OCI-M2 (cell line): ENCODE results near the gene TNFSF9.
"Not testable (repeated sequence)": the region's sequence is repeated elsewhere in the genome, so short reads cannot be mapped to it uniquely, and the experiment has no call there.

ENCODE experiments used
- DNase-seq: peaks from one replicate; lab custom pipeline; 2025; ENCODE audit not compliant: unreplicated experiment; lab: John Stamatoyannopoulos, UW

Gene TNFSF9

DNA sequence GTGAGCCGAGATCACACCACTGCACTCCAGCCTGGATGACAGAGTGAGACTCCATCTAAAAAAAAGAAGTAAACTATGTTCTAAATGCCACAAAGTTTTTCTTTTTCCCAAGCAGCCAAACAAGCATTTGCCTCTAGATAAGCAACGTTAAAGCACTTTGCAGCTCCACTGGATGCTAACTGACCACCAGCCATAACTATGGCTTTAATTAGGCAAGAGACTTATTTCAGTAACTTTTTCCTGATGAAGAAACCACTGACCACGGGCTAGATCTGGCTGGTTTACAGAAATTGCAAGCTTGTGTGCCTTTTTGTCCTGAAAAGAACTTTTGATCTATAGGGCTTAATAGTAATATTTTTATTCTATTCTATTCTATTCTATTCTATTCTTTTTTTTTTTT lies 38.0 kb downstream of the TNFSF9 start:
- DNase-seq, result no peak

DNA sequence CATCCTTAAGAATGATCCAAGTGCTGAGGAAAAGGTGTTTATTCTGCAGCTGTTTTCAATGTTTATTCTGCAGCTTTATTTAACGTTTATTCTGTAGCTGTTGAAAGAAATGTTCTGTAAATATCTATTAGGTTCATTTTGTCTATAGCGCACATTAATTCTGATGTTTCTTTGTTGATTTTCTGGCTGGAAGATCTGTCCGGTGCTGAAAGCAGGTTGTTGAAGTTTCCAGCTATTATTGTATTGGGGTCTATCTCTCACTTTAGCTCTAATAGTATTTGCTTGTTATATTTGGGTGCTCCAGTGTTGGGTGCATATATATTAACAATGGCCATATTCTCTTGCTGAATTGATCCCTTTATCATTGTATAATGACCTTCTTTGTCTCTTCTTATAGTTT lies 39.9 kb downstream of the TNFSF9 start:
- no peak for DNase-seq

DNA sequence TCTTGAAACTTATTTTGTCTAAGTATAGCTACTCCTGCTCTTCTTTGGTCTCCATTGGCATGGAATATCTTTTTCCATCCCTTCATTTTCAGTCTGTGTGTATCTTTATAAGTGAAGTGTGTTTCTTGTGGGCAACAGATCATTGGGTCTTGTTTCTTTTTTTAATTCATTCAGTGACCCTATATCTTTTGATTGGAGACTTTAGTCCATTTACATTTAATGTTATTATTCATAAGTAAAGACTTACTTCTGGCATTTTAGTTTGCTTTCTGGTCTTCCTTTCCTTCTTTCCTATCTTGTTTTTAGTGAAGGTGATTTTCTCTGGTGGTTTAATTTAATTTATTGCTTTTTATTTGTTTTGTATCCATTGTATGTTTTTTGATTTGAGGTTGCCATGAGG lies 40.3 kb downstream of the TNFSF9 start:
- DNase-seq, result no peak

DNA sequence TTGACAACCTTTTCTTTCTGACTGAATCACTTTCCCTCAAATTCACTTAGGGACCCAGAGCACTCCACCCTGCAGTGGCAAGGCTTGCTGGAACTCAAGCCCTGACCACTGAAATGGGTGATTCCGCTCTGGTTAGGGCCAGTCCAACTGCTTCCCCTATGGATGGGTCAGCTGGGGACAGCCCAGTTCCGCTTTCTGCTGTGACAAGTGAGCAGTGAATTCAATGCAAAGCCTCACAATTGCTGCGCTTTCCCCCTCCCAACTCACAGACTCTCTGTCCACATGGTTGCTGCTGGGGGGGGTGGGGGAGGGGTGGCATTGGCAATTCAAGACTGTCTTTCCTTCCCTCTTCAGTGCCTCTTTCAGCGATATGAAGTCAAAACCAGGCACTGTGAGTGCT lies 41.4 kb downstream of the TNFSF9 start:
- no peak for DNase-seq

DNA sequence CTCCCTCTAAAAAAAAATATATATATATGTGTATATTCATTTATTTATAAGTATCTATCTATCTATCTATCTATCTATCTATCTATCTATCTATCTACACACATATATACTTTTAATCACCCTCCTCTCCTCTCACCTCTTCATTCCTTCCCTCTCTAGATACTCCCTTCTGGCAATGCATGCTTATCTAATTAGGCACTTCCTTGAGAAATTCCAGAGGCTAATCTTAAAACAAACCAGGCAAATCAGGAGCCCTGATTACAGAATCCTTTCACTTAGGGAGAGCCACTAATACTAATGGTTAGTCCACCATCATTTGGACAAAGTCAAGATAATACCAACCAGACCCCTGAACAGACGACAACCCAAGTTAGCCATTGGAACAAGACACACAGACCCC lies 42.5 kb downstream of the TNFSF9 start:
- no peak for DNase-seq

DNA sequence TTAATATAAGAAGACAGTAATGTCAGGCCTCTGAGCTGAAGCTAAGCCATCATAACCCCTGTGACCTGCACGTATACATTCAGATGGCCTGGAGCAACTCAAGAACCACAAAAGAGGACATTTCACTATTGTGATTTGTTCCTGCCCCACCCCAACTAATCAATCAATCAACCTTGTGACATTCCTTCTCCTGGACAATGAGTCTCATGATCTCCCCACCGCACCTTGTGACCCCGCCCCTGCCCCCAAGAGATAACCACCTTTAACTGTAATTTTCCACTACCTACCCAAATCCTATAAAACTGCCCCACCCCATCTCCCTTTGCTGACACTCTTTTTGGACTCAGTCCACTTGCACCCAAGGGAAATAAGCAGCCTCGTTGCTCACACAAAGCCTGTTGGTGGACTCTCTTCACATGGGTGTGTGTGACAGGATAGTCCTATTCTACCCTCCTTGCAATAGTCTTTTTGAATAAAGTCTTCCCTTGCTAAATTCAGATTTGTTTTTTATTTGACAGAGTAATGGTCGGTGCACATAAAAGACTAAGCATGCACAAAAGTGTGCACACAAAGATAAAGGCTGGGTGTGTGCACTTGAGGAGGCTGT lies 46.1 kb downstream of the TNFSF9 start:
- DNase-seq, result no peak

DNA sequence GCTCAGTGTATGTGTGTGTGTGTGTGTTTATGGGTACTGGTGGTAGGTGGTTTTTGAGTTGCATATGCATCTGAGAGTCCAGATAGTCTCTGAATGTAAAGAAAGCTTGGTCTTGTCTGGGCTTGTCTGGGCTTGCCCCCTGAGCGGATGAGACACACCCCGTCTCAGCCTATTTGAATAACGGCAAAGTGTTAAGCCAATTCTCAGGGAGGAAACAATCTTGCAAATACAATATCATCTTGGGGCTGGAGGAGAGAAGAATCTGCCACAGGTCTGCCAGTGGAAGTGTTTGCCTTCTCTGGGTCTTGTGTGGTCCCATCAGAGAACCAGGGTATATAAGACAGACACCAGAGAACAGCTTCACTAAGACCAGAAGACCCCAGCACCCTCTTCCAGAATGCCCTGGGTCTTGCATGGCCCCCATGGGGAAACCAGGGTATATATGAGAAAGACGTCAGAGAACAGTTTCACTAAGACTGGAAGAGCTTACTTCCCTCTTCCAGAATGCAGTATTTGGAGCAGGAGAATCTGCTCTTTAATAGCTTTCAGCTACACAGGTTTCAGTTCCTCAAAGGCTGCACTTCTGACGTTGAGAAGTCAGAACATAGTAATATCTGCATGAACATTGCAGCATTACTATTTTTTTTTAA lies 46.8 kb downstream of the TNFSF9 start:
- DNase-seq, result no peak

DNA sequence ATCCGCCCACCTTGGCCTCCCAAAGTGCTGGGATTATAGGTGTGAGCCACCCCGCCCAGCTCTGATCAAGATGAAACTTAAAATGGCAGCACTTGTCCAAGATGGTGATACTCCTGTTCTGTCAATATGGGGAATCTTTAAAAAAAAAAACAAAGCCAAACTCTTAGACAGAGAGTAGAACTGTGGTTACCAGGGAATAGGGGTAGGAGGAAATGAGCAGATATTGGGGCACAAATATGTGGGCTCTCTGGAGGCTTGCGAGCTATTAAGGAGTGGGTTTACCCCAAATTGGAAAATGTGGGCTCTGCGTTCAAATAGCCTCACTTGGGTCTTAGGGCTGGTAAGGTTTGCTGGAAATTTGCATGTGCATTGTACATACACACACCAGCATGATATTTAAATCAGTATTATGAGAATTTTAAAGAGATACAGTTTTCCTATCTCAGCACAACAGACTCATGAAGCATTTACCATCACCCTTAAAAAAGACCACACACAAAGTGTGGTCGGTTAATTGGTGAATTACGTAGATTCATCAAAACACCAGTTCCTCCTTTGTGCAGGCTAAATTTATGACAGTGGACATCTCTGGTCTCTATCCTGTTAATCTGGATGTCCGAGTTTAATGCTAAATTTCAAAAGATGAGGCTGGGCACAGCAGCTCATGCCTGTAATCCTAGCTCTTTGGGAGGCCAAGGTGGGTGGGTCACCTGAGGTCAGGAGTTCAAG lies 48.8 kb downstream of the TNFSF9 start:
- DNase-seq, result no peak

DNA sequence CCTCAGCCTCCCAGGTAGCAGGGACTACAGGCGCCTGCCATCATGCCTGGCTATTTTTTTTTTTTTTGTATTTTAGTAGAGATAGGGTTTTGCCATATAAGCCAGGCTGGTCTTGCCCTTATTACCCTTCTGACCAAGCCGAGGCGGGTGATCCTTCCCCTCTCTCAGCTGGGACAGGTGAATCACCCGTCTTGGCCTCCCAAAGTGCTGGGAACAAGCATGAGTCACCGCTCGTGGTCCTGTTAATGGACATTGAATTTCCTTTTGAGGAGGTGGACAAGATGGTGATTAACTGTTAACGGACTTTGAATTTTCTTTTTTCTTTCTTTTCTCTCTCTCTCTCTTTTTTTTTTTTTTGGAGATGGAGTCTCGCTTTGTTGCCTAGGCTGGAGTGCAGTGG lies 49.5 kb downstream of the TNFSF9 start:
- no peak for DNase-seq

DNA sequence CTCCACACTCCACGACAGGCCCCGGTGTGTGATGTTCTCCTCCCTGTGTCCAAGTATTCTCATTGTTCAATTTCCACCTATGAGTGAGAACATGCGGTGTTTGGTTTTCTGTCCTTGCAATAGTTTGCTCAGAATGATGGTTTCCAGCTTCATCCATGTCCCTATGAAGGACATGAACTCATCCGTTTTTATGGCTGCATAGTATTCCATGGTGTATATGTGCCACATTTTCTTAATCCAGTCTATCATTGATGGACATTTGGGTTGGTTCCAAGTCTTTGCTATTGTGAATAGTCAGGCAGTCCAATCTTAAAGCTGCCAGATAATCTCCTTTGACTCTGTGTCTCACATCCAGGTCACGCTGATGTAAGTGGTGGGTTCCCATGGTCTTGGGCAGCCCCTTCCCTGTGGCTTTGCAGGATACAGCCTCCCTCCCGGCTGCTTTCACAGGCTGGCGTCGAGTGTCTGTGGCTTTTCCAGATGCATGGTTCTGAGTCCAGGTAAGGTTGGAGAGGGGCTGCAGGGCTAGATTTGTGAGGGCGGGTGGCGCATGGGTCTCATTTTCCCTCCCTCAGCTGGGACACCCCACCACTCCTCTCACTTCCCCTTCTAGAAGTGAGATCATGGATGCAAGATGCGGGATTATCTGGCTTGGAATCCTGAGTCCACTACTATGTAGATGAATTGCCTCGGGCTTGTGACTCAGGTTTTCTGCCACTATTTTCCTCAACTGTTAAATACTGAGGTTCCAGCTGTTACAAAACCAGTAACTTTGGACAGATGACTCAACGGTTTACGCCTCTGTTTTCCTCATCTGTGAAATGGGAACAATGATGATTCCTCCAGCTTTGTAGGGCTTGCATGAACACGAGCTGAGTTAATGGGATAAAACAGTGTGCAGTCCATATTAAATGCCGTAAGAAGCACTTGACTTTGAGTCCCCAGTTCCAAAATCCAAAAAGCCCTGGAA lies 52.0 kb downstream of the TNFSF9 start:
- not testable (repeated sequence) for DNase-seq
